HepG2 (cell line): ENCODE measurements around the gene CCRL2. TPM values are rescaled to one million over a fixed set of nuclear protein-coding genes. Genes with fewer than 3 reads are reported as not detected.

Experiments used
- ATAC-seq: fragments of 200-7000 bp; cut with Tn5 transposase; 3 replicates; pipeline ENCODE4 v1.9.1; 2020; ENCODE audit warnings: mild to moderate bottlenecking, moderate library complexity
- BruUV-seq: library from RNA; stranded (reverse); fragments of 400-500 nt; replicated peaks from 2 replicates; lab custom pipeline; 2021; lab: Mats Ljungman, UMichigan
- CTCF ChIA-PET: fragments of 300-600 bp; formaldehyde crosslinking; extraction: SDS; loops from one replicate; lab custom pipeline; 2021; ENCODE audit warnings: low total read pairs, inconsistent platforms, low intra/inter-chr PET ratio; lab: Yijun Ruan, JAX
- POLR2A ChIA-PET: fragments of 350-600 bp; sonication (Branson Sonifier 250); formaldehyde crosslinking; loops from one replicate; lab custom pipeline; 2020; ENCODE audit warnings: antibody characterized with exemption, inconsistent platforms; lab: Yijun Ruan, JAX
- DNase-seq: peaks from one replicate; pipeline ENCODE4 v3.0.0-alpha.2; 2015; ENCODE audit warnings: low spot score
- FAIRE-seq: peaks from 3 replicates; lab custom pipeline; 2011; peaks lifted over from hg19 to GRCh38; lab: Jason Lieb, UNC
- H2AFZ ChIP-seq: one replicate; pipeline ENCODE4 v1.6.1; 2011; ENCODE audit warnings: low read length, inconsistent platforms
- H3K27ac ChIP-seq: fragments of 300-600 bp; 3 replicates; pipeline ENCODE4 v1.8.0; 2011; ENCODE audit warnings: mixed run types, mild to moderate bottlenecking, mixed read lengths, low read length, inconsistent platforms; ENCODE audit not compliant: insufficient read depth; ENCODE audit errors: extremely low read length
- H3K27me3 ChIP-seq, 2 experiments: fragments of 200-600 bp in 1 of 2; 2 replicates in 1 of 2; 3 replicates in 1 of 2; pipeline versions ENCODE4 v1.6.0 to v1.8.0; 2011; ENCODE audit warnings: low read length in 2 of 2, mild to moderate bottlenecking in 2 of 2, moderate library complexity in 2 of 2, inconsistent platforms in 1 of 2; ENCODE audit not compliant: insufficient read depth in 2 of 2, control insufficient read depth in 1 of 2
- H3K36me3 ChIP-seq, 2 experiments: fragments of 200-600 bp in 1 of 2; replicated peaks in 1 of 2; 2 replicates in 1 of 2; 3 replicates in 1 of 2; pipeline versions ENCODE4 v1.5.1 to v1.8.0; 2011; ENCODE audit warnings: low read length in 2 of 2, inconsistent platforms in 1 of 2; ENCODE audit not compliant: insufficient read depth in 2 of 2, control insufficient read depth in 1 of 2
- H3K4me1 ChIP-seq: 2 replicates; pipeline ENCODE4 v1.5.1; 2012; ENCODE audit warnings: low read length, inconsistent platforms; ENCODE audit not compliant: insufficient read depth
- H3K4me2 ChIP-seq: 2 replicates; pipeline ENCODE4 v1.6.0; 2011; ENCODE audit warnings: low read depth, low read length, inconsistent platforms
- H3K4me3 ChIP-seq, 3 experiments: fragments of 200-600 bp in 1 of 3; sonication (generic), shearing (Covaris generic) in 1 of 3; replicated peaks in 1 of 3; 2 replicates each; pipeline ENCODE4 v1.5.1; 2011 to 2016; ENCODE audit warnings: low read length in 3 of 3, inconsistent platforms in 2 of 3, low read depth in 2 of 3, mild to moderate bottlenecking in 2 of 3, control low read depth in 1 of 3, mixed read lengths in 1 of 3; ENCODE audit not compliant: insufficient read depth in 1 of 3
- H3K79me2 ChIP-seq: one replicate; pipeline ENCODE4 v1.6.1; 2011; ENCODE audit warnings: low read length, inconsistent platforms; ENCODE audit not compliant: insufficient read depth
- H3K9ac ChIP-seq: 2 replicates; pipeline ENCODE4 v1.6.0; 2011; ENCODE audit warnings: mild to moderate bottlenecking, low read depth, low read length, inconsistent platforms; ENCODE audit not compliant: insufficient read depth
- H3K9me3 ChIP-seq: 2 replicates; pipeline ENCODE4 v1.5.1; 2012; ENCODE audit warnings: mild to moderate bottlenecking, low read length
- H4K20me1 ChIP-seq: 2 replicates; pipeline ENCODE4 v1.6.0; 2011; ENCODE audit warnings: inconsistent platforms, mild to moderate bottlenecking, low read length, moderate library complexity; ENCODE audit not compliant: insufficient read depth
- CBX1 ChIP-seq: IDR thresholded peaks from one replicate; pipeline ENCODE4 v1.6.1; 2016; ENCODE audit warnings: antibody characterized with exemption, low read depth
- CEBPB ChIP-seq: IDR thresholded peaks from 2 replicates; pipeline ENCODE4 v1.6.1; 2011; ENCODE audit warnings: low read depth, low read length, improper control_type of control experiment, borderline replicate concordance
- CEBPG ChIP-seq: IDR thresholded peaks from 2 replicates; pipeline ENCODE4 v1.6.1; 2016
- ELF3 ChIP-seq: IDR thresholded peaks from 2 replicates; pipeline ENCODE4 v1.6.1; 2016; ENCODE audit warnings: missing genetic modification reagents, missing compliant biosample characterization
- HNRNPH1 ChIP-seq: fragments of 200-400 bp; formaldehyde crosslinking; optimal IDR thresholded peaks from 2 replicates; pipeline ENCODE3; 2017; ENCODE audit warnings: mild to moderate bottlenecking, low read depth, low read length
- HNRNPL ChIP-seq: fragments of 200-400 bp; formaldehyde crosslinking; IDR thresholded peaks from 2 replicates; pipeline ENCODE4 v1.6.1; 2017; ENCODE audit warnings: mild to moderate bottlenecking, low read depth, low read length
- ISX ChIP-seq: sonication (generic); formaldehyde crosslinking; conservative IDR thresholded peaks from 2 replicates; pipeline ENCODE4 v1.5.0; 2020; ENCODE audit warnings: missing genetic modification reagents
- NFIC ChIP-seq: IDR thresholded peaks from 2 replicates; pipeline ENCODE4 v1.6.1; 2012; ENCODE audit warnings: mild to moderate bottlenecking, low read length, inconsistent platforms
- NR2F6 ChIP-seq, 2 experiments: IDR thresholded peaks; 2 replicates each; pipeline ENCODE4 v1.6.1; 2016; ENCODE audit warnings: antibody characterized with exemption in 1 of 2, mild to moderate bottlenecking in 1 of 2
- TFDP2 ChIP-seq: sonication (generic); formaldehyde crosslinking; IDR thresholded peaks from 2 replicates; pipeline ENCODE4 v1.4.0; 2020; ENCODE audit warnings: missing genetic modification reagents
- ZBTB42 ChIP-seq: sonication (generic); formaldehyde crosslinking; IDR thresholded peaks from 2 replicates; pipeline ENCODE4 v1.5.0; 2020; ENCODE audit warnings: mild to moderate bottlenecking, missing genetic modification reagents
- ZIK1 ChIP-seq: sonication (generic); formaldehyde crosslinking; IDR thresholded peaks from 2 replicates; pipeline ENCODE4 v1.5.0; 2020; ENCODE audit warnings: mild to moderate bottlenecking, low read depth, missing genetic modification reagents, borderline replicate concordance
- ZNF546 ChIP-seq: sonication (generic); formaldehyde crosslinking; conservative IDR thresholded peaks from 2 replicates; pipeline ENCODE4 v1.8.1; 2023; ENCODE audit warnings: mild to moderate bottlenecking, missing genetic modification reagents
- ZNF557 ChIP-seq: sonication (generic); formaldehyde crosslinking; IDR thresholded peaks from 2 replicates; pipeline ENCODE4 v1.4.0; 2020; ENCODE audit warnings: missing genetic modification reagents
- ZNF616 ChIP-seq: sonication (generic); formaldehyde crosslinking; IDR thresholded peaks from 2 replicates; pipeline ENCODE4 v1.5.0; 2020; ENCODE audit warnings: low read depth, mild to moderate bottlenecking, missing genetic modification reagents
- ZNF660 ChIP-seq: sonication (generic); formaldehyde crosslinking; IDR thresholded peaks from 2 replicates; pipeline ENCODE4 v1.5.1; 2020; ENCODE audit warnings: mild to moderate bottlenecking, low read depth, missing genetic modification reagents, borderline replicate concordance
- ZSCAN20 ChIP-seq: sonication (generic); formaldehyde crosslinking; IDR thresholded peaks from 2 replicates; pipeline ENCODE4 v1.4.0; 2020; ENCODE audit warnings: missing genetic modification reagents, mild to moderate bottlenecking, borderline replicate concordance
- WGBS: methylation state at CpG from one replicate; pipeline ENCODE4 v1.1.6; 2017; ENCODE audit warnings: low lambda C conversion rate; 5-methylcytosine and 5-hydroxymethylcytosine counted together
- in situ Hi-C: cut with HindIII; loops from 2 replicates; pipeline ENCODE4 v1.10.0; 2017; ENCODE audit warnings: low pct_unique_long_range_greater_than_20kb; ENCODE audit not compliant: extremely low pct_ligation_motif_present
- intact Hi-C: fragments of 100-400 bp; cut with micrococcal nuclease; formaldehyde crosslinking; loops from one replicate; pipeline ENCODE4 v1.10.0; 2022; ENCODE audit not compliant: unreplicated experiment
- polyA plus RNA-seq, 8 experiments: library from polyadenylated mRNA; depleted of rRNA in 3 of 8; stranded (reverse) in 7 of 8; unstranded in 1 of 8; fragments of >200 nt; fragmentation: Illumina TruSeq in 4 of 8; extraction: Trizol in 4 of 8; gene quantifications; 2 replicates each; pipeline versions ENCODE4 v1.2.1 to v1.2.3, GENCODE V29; 2011 to 2016; ENCODE audit warnings: low read depth in 4 of 8, missing spikeins in 1 of 8, mixed read lengths in 1 of 8; ENCODE audit not compliant: insufficient read depth in 1 of 8
- total RNA-seq, 5 experiments: library from RNA; depleted of rRNA; stranded (reverse); fragments of >200 nt; fragmentation: Illumina TruSeq; extraction: Trizol; gene quantifications; 2 replicates each; pipeline ENCODE4 v1.2.3, GENCODE V29; 2016; ENCODE audit warnings: low read depth in 1 of 5

CCRL2 gene
- total and polyA plus RNA-seq, 2 of the 13 experiments (the other 11 are each of a cell fraction or from before 2014, with no cell fraction given), result not detected

- FAIRE-seq, result no peak
- CTCF ChIA-PET, result no interaction called here
- no peak overlapping the region for H3K4me3 ChIP-seq
- 47% methylated on average over 6 of the region's 8 CpGs for WGBS
- intact Hi-C loops, result no loop called here
- POLR2A ChIA-PET, result no interaction called here
- no peak; the same call in 2 of the 3 replicates for ATAC-seq
- H2AFZ ChIP-seq, result no peak overlapping the region
- no TSS peak for BruUV-seq
- in situ Hi-C loops, result no loop called here
- DNase-seq, result no peak
- no peaks in the 10 kb centered on the region for H3K36me3 ChIP-seq
- TF ChIP-seq CEBPG (CRISPR knock-in tag), result peak; percentile 38
- TF ChIP-seq ZSCAN20 (CRISPR knock-in tag), result no peak
- TF ChIP-seq ISX (CRISPR knock-in tag), result no peak
- no peak for TF ChIP-seq ZNF557
- no peak for TF ChIP-seq TFDP2
- peak; percentile 47; the same call in 1 of the 2 replicates for TF ChIP-seq CEBPB
- no peak for TF ChIP-seq NFIC
- TF ChIP-seq HNRNPH1, result no peak
- no peak for TF ChIP-seq ZNF546
- TF ChIP-seq HNRNPL, result no peak
- TF ChIP-seq ZNF616, result no peak
- no peak for TF ChIP-seq ZIK1 (CRISPR knock-in tag)
- no peak for TF ChIP-seq ZNF660 (CRISPR knock-in tag)
- peak; percentile 26; the same call in 1 of the 2 replicates for TF ChIP-seq NR2F6 (IDR thresholded peaks at IDR 0.05)
- no peak for TF ChIP-seq NR2F6 (CRISPR knock-in tag; IDR thresholded peaks at IDR 0.05)
- no peak for TF ChIP-seq ELF3
- no peak for TF ChIP-seq CBX1
- TF ChIP-seq ZBTB42 (CRISPR knock-in tag), result no peak
- H3K79me2 ChIP-seq, result no peaks in the 10 kb centered on the region
- H3K9me3 ChIP-seq, result no peaks in the 10 kb centered on the region
- H3K27me3 ChIP-seq, result peaks cover 0 to 17% of the 10 kb centered on the region in 2 experiments; a peak in 1 of 5 replicates
- H4K20me1 ChIP-seq, result no peaks in the 10 kb centered on the region
- no peak overlapping the region for H3K9ac ChIP-seq
- no peak overlapping the region for H3K27ac ChIP-seq
- H3K4me2 ChIP-seq, result no peak overlapping the region
- H3K4me1 ChIP-seq, result no peaks in the 10 kb centered on the region
These were observed 13.3 kb upstream of the CCRL2 start for GRCh38 chr3:46393554-46394434.
